ENCODE results near the gene SLC8A3.

DNA sequence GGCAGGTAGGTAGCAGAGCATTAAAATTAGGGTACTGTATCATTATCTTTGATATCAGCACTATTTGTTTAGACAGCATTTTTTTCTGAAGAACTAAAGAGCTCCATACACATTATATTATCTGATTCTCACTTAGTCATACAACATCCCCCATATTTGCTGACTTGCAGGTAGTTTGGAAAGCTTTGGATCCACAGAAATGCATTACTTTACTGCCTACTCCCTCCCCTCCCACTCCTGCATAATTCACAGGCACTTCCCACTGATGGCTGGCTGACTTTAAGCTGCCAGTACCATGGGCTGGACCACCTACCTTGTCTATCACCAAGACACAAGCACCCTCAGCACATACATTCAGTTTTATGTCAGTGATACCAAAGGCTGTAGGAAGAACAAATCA, 110.4 kb downstream of the SLC8A3 start:
- TF ChIP-seq POLR2A (IDR thresholded peaks at IDR 0.05; ENCODE audit: extremely low read depth, insufficient read length) = no peak
- TF ChIP-seq, protein P1, sequence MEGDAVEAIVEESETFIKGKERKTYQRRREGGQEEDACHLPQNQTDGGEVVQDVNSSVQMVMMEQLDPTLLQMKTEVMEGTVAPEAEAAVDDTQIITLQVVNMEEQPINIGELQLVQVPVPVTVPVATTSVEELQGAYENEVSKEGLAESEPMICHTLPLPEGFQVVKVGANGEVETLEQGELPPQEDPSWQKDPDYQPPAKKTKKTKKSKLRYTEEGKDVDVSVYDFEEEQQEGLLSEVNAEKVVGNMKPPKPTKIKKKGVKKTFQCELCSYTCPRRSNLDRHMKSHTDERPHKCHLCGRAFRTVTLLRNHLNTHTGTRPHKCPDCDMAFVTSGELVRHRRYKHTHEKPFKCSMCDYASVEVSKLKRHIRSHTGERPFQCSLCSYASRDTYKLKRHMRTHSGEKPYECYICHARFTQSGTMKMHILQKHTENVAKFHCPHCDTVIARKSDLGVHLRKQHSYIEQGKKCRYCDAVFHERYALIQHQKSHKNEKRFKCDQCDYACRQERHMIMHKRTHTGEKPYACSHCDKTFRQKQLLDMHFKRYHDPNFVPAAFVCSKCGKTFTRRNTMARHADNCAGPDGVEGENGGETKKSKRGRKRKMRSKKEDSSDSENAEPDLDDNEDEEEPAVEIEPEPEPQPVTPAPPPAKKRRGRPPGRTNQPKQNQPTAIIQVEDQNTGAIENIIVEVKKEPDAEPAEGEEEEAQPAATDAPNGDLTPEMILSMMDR (IDR thresholded peaks at IDR 0.05; ENCODE audit: low read depth, low read length) = no peak
- TF ChIP-seq, protein P2, sequence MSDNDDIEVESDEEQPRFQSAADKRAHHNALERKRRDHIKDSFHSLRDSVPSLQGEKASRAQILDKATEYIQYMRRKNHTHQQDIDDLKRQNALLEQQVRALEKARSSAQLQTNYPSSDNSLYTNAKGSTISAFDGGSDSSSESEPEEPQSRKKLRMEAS (IDR thresholded peaks at IDR 0.05; ENCODE audit: low read depth, low read length) = no peak
